IgD-negative memory B cell (primary cell): ENCODE measurements around the gene NFYA. TPM values are rescaled to one million over a fixed set of nuclear protein-coding genes. Genes with fewer than 3 reads are reported as not detected.

Source experiments
- H3K27ac Mint-ChIP-seq, 3 donors: one replicate each; pipeline ENCODE4 v1.8.0; 2020 to 2022; ENCODE audit warnings: mild to moderate bottlenecking in 3 of 3, mixed read lengths in 3 of 3, moderate library complexity in 1 of 3
- H3K27me3 Mint-ChIP-seq: one replicate; pipeline ENCODE4 v1.8.0; 2021; ENCODE audit warnings: mixed read lengths
- H3K36me3 Mint-ChIP-seq: one replicate; pipeline ENCODE4 v1.8.0; 2020; ENCODE audit warnings: mild to moderate bottlenecking, mixed read lengths
- H3K4me1 Mint-ChIP-seq, 3 donors: one replicate each; pipeline ENCODE4 v1.8.0; 2020 to 2022; ENCODE audit warnings: mixed read lengths in 3 of 3, mild to moderate bottlenecking in 1 of 3
- H3K4me3 Mint-ChIP-seq, 4 donors: one replicate each; pipeline ENCODE4 v1.8.0; 2020 to 2022; ENCODE audit warnings: mild to moderate bottlenecking in 4 of 4, mixed read lengths in 4 of 4, moderate library complexity in 3 of 4
- H3K9me3 Mint-ChIP-seq, 3 donors: one replicate each; pipeline ENCODE4 v1.8.0; 2020 to 2021; ENCODE audit warnings: mixed read lengths in 3 of 3, mild to moderate bottlenecking in 1 of 3
- polyA plus RNA-seq: library from polyadenylated mRNA; unstranded; fragments of 300-500 nt; fragmentation: Illumina TruSeq; gene quantifications from one replicate; pipeline ENCODE4 v1.2.3, GENCODE V29; 2021

Gene NFYA
- polyA plus RNA-seq: 19.1 TPM

DNA sequence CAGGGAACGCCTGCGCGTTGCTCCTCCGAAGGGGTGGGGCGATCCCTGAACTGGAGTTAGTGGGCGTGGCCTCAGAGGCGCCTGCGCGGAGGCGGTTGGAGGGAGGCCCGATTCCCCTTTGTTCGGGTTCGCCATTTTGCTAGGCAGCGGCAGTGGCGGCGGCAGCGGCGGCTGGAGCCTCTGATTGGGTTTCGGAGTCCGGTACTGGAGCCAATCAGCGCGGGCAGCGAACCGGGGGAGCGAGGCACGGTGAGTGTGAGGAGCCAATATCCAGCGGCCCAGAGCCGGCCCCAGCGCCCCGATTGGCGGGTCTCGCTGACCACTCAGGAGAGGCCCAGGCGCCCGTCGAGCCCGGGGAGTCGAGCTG lies at the start of gene NFYA:
Gene NFYA (plus strand): TSS at position 139 of the 367 bp plus-strand sequence. CDS start 6,116 bp downstream, outside the sequence.
- Mint-ChIP-seq H3K36me3 (peaks cover 2% of the 10 kb centered on the region), H3K4me1 (peaks cover 22 to 36% (median 33%) of the 10 kb centered on the region in 3 donors), H3K4me3 (peak within 1 kb of the TSS; percentile 96 to 98 (median 98))

DNA sequence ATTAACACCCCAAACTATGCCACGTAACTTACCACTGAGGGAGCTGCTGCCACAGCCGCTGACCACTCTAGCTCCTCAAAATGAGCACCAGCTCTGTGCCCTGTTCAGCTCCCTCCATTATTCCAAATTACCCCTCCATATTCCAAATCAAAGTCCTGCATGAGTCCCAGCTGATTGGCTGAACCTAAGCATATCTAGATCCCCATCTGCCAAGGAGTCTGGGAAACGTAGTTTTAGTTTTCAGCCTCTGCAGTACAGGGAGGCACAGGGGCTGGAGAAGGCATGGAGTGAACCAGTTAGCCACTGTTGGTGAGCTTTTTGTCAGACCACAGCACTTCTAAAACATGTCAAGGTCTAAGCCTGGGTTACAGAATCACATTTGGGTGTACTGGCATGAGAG lies 49.7 kb upstream of the NFYA start:
- H3K36me3 Mint-ChIP-seq: peaks cover 2% of the 10 kb centered on the region
- H3K27ac Mint-ChIP-seq: no peak overlapping the region
- peaks cover 6 to 10% (median 9%) of the 10 kb centered on the region in 3 donors for H3K4me1 Mint-ChIP-seq
- H3K9me3 Mint-ChIP-seq: no peaks in the 10 kb centered on the region
- H3K27me3 Mint-ChIP-seq: peaks cover 1% of the 10 kb centered on the region
- no peak overlapping the region for H3K4me3 Mint-ChIP-seq

More for the DNA sequence above, at the start of gene NFYA:
- no peaks in the 10 kb centered on the region for H3K27me3 Mint-ChIP-seq
- H3K9me3 Mint-ChIP-seq: no peaks in the 10 kb centered on the region
- H3K27ac Mint-ChIP-seq: peak within 1 kb of the TSS; percentile 98 to 100 (median 99)

DNA sequence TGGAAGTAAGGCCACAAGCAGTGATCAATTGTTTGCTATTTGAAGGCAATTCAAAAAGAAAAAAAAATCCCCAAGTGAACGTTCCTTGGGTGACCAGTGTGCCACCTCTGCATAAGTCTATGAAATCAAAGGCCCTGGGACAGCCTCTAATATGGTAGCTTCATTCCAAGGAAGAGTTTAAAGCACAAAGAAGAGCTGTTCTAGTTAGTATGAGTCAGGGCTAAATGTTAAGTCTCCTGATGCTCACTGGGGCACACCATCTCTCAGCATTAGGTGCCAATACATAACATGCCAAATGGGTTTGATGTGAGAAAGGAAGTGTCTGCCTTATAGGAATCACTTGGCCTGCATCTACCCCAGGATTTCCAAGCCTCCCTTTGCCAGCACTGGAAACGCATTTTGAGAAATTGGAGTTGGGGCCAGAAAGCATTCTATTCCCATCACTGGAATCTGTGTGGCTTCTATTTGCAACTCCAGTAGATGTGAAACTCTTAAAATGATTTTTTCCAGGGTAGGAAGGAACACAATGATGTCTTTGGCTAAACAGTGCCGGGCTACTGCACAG lies 46.7 kb upstream of the NFYA start:
- peak overlapping the region in 1 of 3 donors; percentile 73 for H3K27ac Mint-ChIP-seq
- peak overlapping the region in 1 of 4 donors; percentile 2 for H3K4me3 Mint-ChIP-seq
- H3K36me3 Mint-ChIP-seq: peaks cover 3% of the 10 kb centered on the region
- peaks cover 15 to 19% (median 15%) of the 10 kb centered on the region in 3 donors for H3K4me1 Mint-ChIP-seq
- H3K27me3 Mint-ChIP-seq: no peaks in the 10 kb centered on the region
- H3K9me3 Mint-ChIP-seq: no peaks in the 10 kb centered on the region

DNA sequence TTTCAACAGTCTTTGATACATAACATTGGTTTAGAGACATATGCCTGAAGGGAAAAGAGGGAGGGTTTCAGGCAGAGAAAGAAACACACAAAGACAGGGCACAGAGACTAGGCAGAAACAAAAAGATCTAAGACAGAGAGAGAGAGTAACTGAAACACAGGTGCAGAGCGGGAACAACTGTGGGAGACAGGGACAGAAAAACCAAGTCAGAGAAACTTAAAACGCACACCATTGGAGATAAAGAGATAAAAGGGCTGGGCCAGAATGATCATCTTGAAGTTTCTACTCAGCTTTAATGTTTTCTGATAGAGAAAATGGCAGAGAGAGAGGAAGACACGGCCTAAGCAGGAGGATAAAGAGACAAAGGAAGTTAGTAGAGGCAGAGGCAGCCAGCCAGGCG lies 45.5 kb upstream of the NFYA start:
- peaks cover 15 to 19% (median 17%) of the 10 kb centered on the region in 3 donors for H3K4me1 Mint-ChIP-seq
- peak overlapping the region in 1 of 3 donors; percentile 22 for H3K27ac Mint-ChIP-seq
- peak overlapping the region; percentile 80 to 92 (median 86) for H3K4me3 Mint-ChIP-seq
- peaks cover 4% of the 10 kb centered on the region for H3K36me3 Mint-ChIP-seq
- H3K9me3 Mint-ChIP-seq: no peaks in the 10 kb centered on the region
- no peaks in the 10 kb centered on the region for H3K27me3 Mint-ChIP-seq

DNA sequence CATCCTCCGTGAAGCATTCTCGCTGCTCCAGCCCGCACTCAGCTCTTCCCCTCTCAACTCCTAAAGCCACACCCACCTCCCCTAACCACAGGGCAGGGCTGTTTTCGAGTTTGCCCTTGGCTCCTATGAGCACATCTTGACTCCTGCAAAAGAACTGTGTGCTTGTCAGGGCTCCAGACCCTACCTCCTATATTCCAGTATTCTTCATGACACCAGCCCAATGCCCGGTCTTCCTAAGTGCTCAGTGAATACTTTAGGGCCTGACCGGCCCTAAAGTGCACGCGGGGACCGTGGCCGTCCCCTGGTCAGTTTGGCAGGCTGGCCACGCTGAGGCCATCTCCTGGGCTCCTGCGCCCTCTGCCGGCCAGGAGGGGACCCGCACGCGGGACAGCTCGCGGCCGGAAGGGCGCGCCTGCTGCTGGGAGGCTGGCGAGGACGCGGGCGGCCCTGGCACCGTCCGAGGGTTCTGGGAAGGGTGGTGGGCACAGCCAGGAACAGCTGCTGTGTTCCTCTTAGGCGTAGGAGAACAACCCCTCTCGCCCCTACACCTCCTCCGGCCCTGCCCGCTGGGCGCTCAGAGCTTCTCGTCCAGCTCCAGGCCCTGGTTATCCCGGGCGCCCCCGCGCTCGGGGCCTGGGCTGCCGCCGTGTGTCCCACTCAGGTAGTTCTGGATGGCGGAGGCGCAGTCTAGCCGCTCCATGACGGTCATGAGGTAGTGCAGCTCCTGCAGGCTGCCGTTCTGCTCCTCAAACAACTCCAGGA lies 44.8 kb upstream of the NFYA start:
- no peak overlapping the region for H3K27ac Mint-ChIP-seq
- H3K4me1 Mint-ChIP-seq: peaks cover 15 to 19% (median 17%) of the 10 kb centered on the region in 3 donors
- H3K27me3 Mint-ChIP-seq: no peaks in the 10 kb centered on the region
- peak overlapping the region; percentile 80 to 92 (median 86) for H3K4me3 Mint-ChIP-seq
- H3K36me3 Mint-ChIP-seq: peaks cover 2% of the 10 kb centered on the region
- H3K9me3 Mint-ChIP-seq: no peaks in the 10 kb centered on the region

DNA sequence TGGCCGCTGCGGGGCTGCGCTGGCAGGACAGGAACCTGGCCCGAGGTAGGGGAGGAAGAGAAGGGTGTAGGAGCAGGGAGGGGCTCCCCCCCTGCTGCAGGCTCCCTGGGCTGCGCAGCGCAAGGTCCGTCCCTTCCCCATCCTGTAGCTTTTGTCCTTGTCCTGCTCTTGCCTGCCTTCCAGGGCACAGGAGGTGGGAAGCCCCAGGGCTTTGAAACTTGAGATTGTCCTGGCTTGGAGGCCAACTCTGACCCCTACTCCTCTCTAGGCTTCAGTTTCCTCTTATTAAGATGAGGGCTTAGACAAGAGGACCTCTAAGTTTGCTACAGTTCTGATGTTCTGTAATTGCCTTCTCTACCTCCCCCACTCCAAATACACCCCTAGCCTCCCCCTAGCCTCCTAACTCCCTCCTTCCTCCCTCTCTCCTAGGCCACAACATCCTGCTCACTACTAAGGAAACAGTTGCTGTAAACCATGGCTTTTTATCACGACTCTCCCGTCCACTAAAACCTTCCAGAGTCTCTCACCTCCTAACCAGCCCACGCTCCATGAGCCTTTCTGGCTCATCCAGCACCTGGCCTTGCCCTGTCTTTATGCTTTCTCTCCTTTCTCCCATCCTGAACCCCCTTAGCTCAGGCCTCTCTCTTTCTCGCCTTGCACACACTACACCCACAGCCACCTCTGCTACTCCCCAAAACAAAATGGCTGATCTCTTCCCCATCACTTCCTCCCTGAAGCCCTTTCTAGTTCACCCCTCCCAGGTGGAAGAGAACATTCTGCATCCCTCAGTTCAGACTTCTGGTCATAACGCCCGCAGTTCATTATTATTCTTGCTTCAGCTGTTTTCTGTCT lies 44.0 kb upstream of the NFYA start:
- Mint-ChIP-seq H3K4me3 (peak overlapping the region; percentile 80 to 91 (median 84)), H3K9me3 (no peaks in the 10 kb centered on the region), H3K4me1 (peaks cover 15 to 19% (median 19%) of the 10 kb centered on the region in 3 donors), H3K36me3 (peaks cover 2% of the 10 kb centered on the region), H3K27me3 (no peaks in the 10 kb centered on the region), H3K27ac (peak overlapping the region in 1 of 3 donors; percentile 46)

DNA sequence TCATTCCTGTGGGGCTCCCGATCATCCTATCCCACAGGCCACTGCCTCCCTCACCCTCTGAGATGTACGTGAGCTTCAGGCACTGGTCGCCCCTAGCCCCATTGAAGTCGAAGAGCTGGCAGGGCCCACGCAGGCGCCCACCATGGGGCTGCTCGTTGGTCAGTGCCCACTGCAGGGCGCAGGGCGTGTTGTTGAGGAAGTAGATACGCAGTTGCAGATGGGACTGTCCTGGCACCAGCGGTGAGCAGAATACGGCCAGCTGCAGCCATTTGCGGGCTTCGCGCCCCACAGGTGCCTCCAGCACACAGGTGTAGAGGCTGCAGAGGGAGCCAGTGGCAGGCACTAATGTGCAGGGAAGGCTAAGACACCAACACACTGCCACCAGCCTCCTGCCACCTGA lies 39.9 kb upstream of the NFYA start:
- H3K4me3 Mint-ChIP-seq: no peak overlapping the region
- peak overlapping the region in 1 of 3 donors; percentile 40 for H3K27ac Mint-ChIP-seq
- H3K4me1 Mint-ChIP-seq: peaks cover 6 to 13% (median 11%) of the 10 kb centered on the region in 3 donors
- no peaks in the 10 kb centered on the region for H3K27me3 Mint-ChIP-seq
- H3K9me3 Mint-ChIP-seq: no peaks in the 10 kb centered on the region
- H3K36me3 Mint-ChIP-seq: peaks cover 2% of the 10 kb centered on the region

DNA sequence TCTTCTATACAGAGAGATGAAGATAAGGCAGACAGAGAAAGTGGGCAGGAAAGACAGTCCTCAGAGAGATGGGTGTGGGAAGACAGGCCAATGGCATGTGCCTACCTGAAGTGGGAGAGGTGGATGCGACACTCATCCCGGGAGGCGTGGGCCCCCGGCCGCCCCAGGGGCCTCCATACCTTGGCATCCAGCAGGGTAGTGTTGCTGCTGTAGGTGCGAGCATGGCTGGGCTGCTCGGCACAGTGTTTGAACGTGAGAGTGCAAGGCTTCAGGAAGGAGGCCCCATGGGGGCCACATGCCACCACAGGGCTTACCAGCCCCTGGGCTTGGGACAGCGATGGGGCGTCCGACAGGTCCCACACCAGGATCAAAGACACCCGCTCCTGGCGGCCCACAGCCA lies 39.0 kb upstream of the NFYA start:
- Mint-ChIP-seq H3K4me1 (peaks cover 5 to 11% (median 5%) of the 10 kb centered on the region in 3 donors), H3K36me3 (peaks cover 2% of the 10 kb centered on the region), H3K27ac (no peak overlapping the region), H3K4me3 (no peak overlapping the region), H3K9me3 (no peaks in the 10 kb centered on the region), H3K27me3 (no peaks in the 10 kb centered on the region)

DNA sequence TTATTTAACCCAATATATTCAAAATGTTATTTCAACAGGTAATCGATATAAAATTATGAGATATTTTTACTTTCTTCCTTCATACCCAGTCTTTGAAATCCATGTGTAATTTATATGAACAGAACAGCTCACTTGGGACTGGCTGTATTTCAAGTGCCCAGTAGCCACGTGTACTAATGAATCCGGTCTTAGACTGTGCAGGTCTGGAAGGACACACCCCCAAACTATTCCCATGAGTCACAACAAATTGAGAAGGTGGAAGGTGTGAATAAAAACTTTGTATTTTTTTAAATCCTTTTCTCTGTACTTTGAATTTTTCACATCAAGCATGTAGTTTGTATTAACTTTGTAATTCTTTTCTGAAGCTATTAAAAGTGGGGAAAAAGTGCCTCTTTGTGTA lies 36.6 kb upstream of the NFYA start:
- Mint-ChIP-seq H3K36me3 (peaks cover under 1% of the 10 kb centered on the region), H3K27me3 (no peaks in the 10 kb centered on the region), H3K4me3 (no peak overlapping the region), H3K9me3 (no peaks in the 10 kb centered on the region), H3K4me1 (peaks cover 0 to 2% (median 0%) of the 10 kb centered on the region in 3 donors), H3K27ac (peak overlapping the region in 1 of 3 donors; percentile 15)

DNA sequence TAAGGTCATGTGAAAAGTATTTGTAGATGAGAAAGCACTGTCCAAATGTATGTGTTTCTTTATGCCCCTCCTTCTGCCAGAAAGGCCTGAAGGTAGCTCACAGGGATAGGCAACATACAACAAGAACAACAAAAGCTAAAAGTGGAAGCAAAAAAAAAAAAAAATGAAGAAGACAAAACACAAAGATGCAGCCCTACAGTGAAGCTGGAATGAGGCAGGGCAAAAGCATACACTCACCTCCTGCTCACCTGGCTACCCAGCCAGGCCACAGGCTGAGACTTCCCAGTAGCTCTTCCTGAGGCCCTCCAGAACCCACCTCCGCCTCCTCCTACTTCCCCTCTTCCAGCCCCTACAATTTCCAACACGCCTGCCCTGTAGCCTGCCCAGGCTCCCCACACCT lies 36.2 kb upstream of the NFYA start:
- H3K4me3 Mint-ChIP-seq: no peak overlapping the region
- H3K9me3 Mint-ChIP-seq: no peaks in the 10 kb centered on the region
- H3K27me3 Mint-ChIP-seq: no peaks in the 10 kb centered on the region
- H3K36me3 Mint-ChIP-seq: no peaks in the 10 kb centered on the region
- peaks cover 0 to 2% (median 0%) of the 10 kb centered on the region in 3 donors for H3K4me1 Mint-ChIP-seq
- H3K27ac Mint-ChIP-seq: no peak overlapping the region

DNA sequence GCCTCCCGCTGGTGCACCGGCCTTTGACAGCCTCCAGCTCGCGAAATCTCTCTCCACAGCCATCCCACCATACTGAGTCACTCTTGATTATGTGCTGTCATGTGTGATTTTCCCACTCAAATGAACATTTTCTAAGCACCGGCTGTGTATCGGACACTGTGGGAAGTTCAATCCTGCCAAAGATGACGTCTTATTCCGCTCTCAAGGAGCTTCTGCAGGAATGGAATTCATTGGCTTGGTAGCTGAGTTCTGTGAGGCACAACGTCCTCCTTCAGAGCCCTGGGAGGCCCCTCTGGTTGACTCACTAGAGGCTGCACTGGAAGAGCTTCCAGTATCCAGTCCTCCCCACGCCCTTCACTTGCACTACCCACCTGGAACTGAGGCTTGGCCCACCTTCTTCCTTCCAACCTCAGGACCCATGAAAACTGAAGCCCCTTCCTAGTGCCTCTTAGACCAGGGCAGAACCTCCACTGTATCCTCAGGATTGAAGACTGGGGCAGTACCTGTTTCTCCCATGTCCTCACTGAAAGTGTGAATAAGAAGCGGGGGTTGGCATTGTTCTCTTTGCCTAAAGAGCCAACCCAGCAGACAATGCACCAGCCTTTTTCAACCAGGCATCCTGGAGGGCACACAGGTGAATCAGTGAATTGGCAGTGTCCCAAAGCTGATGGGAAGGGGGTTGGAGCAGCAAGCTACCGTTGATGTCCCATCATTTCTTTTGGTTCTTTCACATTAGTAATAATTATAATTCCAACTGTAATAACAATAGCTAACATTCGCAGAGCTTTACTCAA lies 35.5 kb upstream of the NFYA start:
- Mint-ChIP-seq H3K4me3 (no peak overlapping the region), H3K36me3 (no peaks in the 10 kb centered on the region), H3K9me3 (no peaks in the 10 kb centered on the region), H3K27me3 (no peaks in the 10 kb centered on the region), H3K4me1 (peaks cover 0 to 2% (median 0%) of the 10 kb centered on the region in 3 donors), H3K27ac (no peak overlapping the region)

DNA sequence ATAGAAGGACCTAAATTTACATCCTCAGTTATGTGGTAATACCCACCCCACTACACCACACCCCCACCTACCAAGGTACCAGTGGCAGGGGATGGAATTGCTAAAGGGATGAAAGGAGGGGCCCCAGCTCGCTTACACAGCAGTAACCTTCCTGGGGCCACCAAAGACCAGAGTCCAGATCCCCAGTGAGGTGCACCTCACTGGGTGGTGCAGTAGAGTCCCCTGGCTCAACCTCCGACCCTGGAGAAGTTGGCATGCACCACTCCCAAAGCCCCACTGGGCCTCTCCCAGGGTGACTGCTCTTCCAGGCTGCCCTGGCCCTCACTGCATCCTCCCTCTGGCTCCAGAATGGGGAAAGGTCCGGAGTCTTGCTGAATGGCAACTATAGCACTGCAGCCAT lies 34.6 kb upstream of the NFYA start:
- H3K36me3 Mint-ChIP-seq: peaks cover under 1% of the 10 kb centered on the region
- H3K27me3 Mint-ChIP-seq: no peaks in the 10 kb centered on the region
- no peaks in the 10 kb centered on the region for H3K9me3 Mint-ChIP-seq
- peaks cover 0 to under 1% (median 0%) of the 10 kb centered on the region in 3 donors for H3K4me1 Mint-ChIP-seq
- no peak overlapping the region for H3K4me3 Mint-ChIP-seq
- no peak overlapping the region for H3K27ac Mint-ChIP-seq

DNA sequence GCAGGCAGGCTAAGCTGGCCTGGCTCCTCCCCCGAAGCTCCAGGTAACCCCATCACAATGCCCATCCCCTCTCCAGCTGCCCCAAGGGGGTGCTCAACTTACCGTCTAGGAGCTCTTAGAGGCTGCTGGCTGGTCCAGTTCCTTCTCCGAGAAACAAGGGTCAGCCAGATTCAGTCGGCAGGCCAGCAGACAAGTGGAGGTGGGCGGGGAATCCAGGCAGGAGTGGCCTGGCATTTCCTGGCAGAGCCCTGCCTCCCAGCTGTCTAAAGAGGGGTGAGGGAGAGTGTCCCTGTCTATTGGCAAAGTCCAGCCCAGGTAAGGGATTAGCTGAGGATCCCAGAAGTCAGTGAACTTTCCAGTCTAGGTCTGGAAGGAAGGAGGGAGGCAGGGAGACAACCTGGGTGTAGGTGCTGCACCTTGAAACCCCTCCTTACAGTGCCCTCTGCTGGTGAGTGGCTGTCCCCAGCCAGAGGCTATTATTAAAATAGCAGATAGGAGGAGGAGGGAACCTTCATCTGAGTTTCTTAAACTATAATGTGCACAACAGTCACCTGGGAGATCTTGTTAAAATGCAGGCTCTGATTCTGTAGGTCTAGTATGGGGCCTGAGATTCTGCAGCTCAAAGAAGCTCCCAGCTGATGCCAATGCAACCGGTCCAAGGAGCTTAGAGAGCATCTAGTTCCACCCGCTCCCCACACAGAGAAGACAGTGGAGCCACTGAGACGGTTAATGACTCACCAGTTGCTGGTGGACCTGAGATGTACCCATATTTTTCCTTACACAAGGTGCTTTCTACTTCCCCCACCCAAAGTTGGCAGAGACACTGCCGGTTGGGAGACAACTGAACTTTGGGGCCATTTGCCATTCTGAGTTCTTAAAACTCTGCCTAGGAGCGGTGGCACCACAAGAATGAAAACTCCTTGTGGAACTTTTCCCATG lies 33.4 kb upstream of the NFYA start, which contains the start of gene UNC5CL:
Gene UNC5CL (minus strand): TSS at position 162 of the 939 bp plus-strand sequence. CDS start 4,147 bp downstream, outside the sequence.
- Mint-ChIP-seq H3K9me3 (no peaks in the 10 kb centered on the region), H3K27me3 (no peaks in the 10 kb centered on the region), H3K36me3 (peaks cover 7% of the 10 kb centered on the region), H3K4me3 (no peak within 1 kb of the TSS), H3K4me1 (no peaks in the 10 kb centered on the region), H3K27ac (no peak within 1 kb of the TSS)
